Vagina (tissue), 2 donors: Measurements from ENCODE around the gene CLASRP.

Experiments
- POLR2A ChIP-seq, 2 donors: fragments of 450-650 bp; IDR thresholded peaks; one replicate each; pipeline ENCODE4 v1.6.1; 2017; ENCODE audit warnings: antibody characterized with exemption in 2 of 2, mild to moderate bottlenecking in 2 of 2, moderate library complexity in 2 of 2
- POLR2AphosphoS5 ChIP-seq, 2 donors: sonication (generic); formaldehyde crosslinking; IDR thresholded peaks; one replicate each; pipeline ENCODE4 v1.9.0; 2017; ENCODE audit warnings: antibody characterized with exemption in 2 of 2, mild to moderate bottlenecking in 2 of 2, low read depth in 1 of 2; ENCODE audit not compliant: insufficient read depth in 1 of 2
- TF ChIP-seq, protein P1 (sequence below), 3 experiments: fragments of 450-650 bp in 2 of 3; fragments of 200-600 bp in 1 of 3; sonication (generic) in 1 of 3; IDR thresholded peaks; one replicate each; pipeline ENCODE4 v1.5.1; 2017 to 2019; ENCODE audit warnings: antibody characterized with exemption in 3 of 3, mild to moderate bottlenecking in 2 of 3, moderate library complexity in 2 of 3

DNA sequence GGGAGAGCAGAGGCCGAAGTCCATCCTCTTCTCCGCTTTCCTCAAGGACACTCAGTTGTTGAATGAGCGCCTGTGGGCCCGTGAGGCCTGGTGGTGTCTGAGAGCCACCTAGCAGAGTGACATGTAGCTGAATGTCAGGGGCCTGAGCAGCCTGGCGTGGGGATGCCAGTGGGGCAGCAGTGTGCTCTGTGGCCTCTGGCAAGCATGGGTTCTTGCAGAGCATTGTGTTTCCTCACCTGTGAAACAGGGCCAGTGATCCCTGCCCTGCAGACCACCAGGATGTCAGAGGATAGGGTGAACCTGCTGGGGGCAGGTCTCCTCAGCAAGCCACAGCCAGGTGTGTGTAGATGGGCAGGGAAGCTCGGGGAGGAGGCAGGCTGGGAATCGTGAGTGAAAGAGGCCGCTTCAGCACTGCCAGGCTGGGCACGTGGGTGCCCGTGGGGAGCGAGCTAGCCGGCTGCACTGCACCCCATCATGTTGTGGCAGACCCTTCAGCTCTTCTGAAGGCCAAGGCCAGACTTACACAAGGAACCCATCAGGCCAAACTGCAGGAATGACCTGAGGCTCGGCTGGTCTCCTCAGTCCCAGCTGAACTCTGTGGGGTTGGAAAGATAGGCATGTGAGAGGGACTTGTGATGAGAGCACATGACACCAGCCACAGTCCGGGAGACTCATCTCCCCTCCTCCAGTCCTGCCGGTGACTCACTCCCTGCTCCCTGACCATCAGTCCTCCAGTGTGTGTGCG, 59.1 kb downstream of the CLASRP start:
- TF ChIP-seq POLR2AphosphoS5 (IDR thresholded peaks at IDR 0.05; ENCODE audit: insufficient read depth in 1 of 2, low read depth in 1 of 2): peak in 1 of 2 donors; percentile 43
- TF ChIP-seq, protein P1, sequence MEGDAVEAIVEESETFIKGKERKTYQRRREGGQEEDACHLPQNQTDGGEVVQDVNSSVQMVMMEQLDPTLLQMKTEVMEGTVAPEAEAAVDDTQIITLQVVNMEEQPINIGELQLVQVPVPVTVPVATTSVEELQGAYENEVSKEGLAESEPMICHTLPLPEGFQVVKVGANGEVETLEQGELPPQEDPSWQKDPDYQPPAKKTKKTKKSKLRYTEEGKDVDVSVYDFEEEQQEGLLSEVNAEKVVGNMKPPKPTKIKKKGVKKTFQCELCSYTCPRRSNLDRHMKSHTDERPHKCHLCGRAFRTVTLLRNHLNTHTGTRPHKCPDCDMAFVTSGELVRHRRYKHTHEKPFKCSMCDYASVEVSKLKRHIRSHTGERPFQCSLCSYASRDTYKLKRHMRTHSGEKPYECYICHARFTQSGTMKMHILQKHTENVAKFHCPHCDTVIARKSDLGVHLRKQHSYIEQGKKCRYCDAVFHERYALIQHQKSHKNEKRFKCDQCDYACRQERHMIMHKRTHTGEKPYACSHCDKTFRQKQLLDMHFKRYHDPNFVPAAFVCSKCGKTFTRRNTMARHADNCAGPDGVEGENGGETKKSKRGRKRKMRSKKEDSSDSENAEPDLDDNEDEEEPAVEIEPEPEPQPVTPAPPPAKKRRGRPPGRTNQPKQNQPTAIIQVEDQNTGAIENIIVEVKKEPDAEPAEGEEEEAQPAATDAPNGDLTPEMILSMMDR (IDR thresholded peaks at IDR 0.05): no peak
- no peak for TF ChIP-seq POLR2A (IDR thresholded peaks at IDR 0.05)
